HG03103 (cell line): Measurements from ENCODE around the gene TEX53.

Source experiments
- ATAC-seq: cut with Tn5 transposase; IDR thresholded peaks from one replicate; pipeline ENCODE4 v1.9.1; 2021; ENCODE audit warnings: low read depth; ENCODE audit not compliant: unreplicated experiment

TEX53 gene

GRCh38 chr9:114607671-114608524, 49.7 kb downstream of the TEX53 start:
- peak; percentile 39 for ATAC-seq

- ATAC-seq, result no peak
Observed at GRCh38 chr9:114606597-114607207, 50.9 kb downstream of the TEX53 start.
